Stimulated activated CD8-positive, alpha-beta memory T cell treated with anti-CD3 and anti-CD28 coated beads, Interleukin-4, amount 100 ng/mL, for 4 hours (primary cell): ENCODE results near the gene IL17RE.
"Not testable (repeated sequence)": the region's sequence is repeated elsewhere in the genome, so short reads cannot be mapped to it uniquely, and the experiment has no call there.

ENCODE experiments used
- DNase-seq, 2 donors: peaks; one replicate each; pipeline ENCODE4 v3.0.0-alpha.2; 2020; ENCODE audit warnings: low read depth in 2 of 2, low spot score in 1 of 2

IL17RE gene

DNA sequence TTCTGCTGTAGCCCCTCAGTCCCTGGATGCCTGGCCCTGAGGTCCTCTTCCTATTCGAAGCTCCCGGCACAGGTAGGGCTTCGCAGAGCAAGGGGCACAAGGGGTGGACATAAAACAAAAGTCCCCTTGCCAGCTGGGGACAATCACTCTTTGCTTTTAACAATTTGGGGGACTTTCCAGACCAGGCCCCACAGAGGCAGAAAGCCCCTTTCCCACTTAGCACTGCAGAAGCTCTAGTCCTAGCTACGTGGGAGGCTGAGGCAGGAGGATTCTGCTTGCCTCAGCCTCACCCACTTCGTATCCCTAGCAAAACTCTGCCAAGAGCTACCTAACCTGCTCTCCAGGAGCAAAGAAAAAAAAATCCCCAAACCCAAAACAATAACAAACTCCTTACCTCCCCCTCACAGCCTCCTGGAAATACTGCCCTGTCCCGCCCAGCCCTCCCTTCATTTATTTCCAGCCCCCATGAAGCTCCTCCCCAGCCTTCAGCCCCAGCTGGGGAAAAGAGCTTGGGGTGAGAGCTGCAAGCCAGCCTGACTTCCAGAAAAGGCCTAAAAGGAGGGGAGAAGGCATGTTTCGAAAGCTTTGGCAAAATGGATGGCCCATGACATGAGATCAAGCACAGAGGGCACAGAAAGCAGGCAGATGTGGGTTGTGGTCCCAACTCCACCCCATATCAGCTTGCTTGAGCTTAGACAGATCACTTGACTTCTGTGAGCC lies 22.7 kb upstream of the IL17RE start, which contains the start of gene CIDEC:
CIDEC (minus strand) TSS at position 424 of the 720 bp plus-strand sequence. CDS start 1,767 bp downstream, outside the sequence.
- no peak for DNase-seq

DNA sequence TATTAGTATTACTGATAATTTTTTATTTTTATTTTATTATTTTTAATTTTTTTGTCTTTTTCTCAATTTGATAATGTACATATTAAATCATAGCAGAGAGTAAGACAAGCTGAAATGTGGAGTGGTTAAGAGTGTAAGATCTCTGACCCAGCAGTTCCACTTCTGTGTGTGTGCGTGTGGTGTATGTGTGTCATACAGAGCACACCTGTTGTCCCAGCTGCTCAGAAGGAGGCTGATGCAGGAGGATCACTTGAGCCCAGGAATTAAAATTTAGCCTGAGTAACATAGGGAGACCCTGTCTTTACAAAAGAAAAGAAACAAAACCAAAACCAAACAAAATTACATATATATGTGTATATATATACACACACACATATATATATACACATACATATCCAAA lies 21.2 kb upstream of the IL17RE start:
- no peak for DNase-seq

DNA sequence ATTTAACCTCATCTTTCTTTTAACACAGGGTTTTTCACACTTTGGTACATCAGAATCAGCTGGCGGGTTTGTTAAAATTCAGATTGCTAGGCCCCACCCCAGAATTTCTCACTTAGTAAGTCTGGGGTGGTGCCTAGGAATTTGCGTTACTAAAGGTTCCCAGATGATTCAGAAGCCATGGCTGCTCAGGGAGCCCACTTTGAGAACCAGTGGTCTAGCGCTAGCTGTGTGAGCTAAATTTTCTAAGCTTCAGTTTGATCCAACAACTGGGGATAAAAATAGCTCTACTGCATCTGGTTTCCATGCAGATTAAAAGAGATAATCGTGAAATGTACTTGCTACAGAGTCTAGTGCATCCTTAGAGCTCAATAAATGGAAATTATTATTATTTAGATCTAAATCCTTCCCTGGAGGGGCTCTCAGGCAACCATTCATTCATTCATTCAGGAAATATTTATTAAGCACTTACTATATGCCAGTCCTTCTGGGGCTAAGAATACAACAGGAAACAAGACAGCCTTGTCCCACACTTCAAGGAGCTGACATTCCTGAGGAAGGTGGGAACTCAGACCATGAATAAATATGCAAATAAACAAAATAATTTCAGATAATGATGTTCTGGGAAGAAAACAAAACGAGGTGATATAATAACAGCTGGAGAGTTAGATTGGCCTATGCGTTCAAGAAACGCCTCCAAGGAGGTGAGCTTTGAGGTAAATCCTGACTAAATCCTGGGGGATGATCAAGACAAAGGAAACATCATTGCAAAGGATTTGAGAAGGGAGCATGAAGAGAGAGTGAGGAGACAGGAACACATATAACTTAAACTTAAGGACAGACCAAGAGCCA lies 18.7 kb upstream of the IL17RE start:
- DNase-seq, result no peak

DNA sequence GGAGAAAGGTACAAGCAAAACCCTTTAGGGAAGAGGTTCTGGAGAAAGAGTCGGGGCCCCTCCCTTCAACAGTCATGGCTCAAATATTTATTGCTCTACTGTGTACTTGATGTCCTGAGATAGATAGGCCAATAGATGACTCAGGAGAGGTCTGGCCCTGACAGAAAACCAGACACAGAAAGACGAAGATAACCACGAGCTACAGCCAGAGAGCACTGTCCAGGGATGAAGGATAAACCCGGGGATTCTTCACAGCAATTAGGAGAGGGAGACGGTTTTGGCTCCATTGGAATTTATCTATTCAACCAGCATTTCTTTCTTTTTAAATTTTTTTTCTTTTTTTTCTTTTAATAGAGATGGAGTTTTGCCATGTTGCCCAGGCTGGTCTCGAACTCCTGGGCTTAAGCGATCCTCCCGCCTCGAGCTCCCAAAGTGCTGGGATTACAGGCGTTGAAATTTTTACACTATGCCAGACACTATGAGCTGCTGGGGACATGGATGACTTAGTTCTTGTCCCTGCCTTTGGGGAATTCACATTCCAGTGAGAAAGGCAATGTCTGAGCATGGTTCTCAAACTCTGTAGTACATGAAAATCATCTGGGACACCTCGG lies 18.0 kb upstream of the IL17RE start:
- no peak for DNase-seq

DNA sequence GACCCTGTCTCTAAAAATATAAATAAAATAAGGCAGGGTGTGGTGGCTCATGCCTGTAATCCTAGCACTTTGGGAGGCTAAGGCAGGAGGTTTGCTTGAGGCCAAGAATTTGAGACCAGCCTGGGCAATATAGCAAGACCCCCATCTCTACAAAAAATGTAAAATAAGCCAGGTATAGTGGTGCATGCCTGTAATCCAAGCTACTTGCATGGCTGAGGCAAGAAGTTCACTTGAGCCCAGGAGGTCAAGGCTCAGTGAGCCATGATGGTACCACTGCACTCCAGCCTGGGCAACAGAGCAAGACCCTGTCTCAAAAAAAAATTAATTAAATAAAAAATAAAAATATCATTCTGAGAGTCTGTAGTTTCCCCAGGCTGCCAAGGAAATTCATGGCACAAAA lies 16.3 kb upstream of the IL17RE start:
- no peak for DNase-seq

DNA sequence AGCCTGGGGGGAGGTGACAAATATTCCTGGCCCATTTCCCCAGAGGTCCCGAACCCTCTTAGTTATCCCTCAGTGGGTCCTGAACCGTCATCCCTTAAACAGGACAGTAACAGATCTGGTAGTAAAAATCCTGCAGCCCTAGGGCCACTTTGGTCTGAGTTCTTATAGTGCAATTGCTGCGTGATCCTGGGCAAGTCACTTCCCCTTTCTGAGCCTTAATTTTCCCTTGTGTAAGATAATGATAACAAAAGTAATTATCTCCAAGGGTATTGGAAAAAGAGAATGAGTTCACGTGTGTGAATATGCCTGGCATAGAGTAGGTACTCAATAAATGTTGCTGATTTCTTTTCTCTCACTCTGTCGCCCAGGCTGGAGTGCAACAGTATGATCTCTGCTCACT lies 15.2 kb upstream of the IL17RE start:
- DNase-seq, result no peak

DNA sequence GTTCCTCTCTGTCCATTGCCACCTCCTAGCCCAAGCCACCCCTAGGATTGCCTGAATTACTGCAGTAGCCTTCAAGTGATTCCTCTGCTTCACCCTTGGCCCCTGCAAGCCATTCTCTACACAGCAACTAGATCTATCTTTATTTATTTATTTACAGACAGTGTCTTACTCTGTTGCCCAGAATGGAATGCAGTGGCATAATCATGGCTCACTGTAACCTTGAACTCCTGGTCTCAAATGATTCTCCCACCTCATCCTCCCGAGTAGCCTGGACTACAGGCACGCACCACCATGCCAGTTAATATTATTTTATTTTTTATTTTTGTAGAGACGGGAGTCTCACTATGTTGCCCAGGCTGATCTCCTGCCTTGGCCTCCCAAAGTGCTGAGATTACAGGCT lies 14.1 kb upstream of the IL17RE start:
- no peak for DNase-seq

DNA sequence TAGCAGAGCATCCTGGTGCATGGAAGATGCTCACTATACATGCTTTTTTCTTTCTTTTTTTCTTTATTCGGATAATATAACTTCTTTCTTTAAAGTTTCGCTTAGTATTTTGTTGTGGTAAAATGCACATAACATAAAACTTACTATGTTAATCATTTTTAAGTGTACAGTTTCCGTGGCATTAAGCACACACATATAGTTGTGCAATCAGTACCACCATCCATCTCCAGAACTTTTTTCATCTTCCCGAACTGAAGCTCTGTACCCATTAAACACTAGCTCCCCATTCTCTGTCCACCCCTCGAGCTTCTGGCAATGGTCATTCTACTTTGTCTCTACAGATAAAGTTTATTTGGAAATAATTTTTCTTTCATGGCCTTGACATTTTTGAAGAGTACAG lies 13.2 kb upstream of the IL17RE start:
- DNase-seq, result no peak

DNA sequence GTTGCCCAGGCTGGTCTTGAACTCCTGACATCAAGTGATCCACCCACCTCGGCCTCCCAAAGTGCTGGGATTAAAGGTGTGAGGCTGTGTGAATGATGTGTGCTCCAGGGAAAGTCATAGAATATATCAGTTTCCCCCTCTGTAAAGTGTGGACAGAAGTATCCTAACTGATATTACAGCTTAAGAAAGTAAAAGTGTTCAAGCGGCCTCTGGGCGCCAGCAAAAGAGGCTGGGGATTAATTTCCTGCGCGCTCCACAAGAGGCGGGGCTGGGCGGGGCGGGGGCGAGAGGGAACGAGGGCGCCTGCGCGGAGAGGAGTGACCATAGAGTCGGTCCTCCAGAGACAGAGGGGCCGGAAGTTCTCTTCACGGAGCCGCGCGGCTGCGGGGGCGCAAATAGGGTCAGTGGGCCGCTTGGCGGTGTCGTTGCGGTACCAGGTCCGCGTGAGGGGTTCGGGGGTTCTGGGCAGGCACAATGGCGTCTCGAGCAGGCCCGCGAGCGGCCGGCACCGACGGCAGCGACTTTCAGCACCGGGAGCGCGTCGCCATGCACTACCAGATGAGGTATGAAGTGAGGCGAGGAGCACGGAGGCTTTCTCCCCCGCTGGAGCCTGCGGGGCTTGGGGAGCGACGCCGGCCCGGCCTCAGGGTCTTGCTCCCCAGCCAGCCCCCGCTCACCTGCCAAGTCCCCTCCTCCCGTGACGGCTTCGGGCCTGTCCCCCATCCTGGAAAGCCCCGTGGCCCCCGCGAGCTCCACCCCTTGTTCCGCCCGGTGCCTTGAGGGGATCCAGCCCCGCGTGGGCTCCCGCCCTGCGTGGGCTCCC lies 12.2 kb upstream of the IL17RE start, which contains the start of gene JAGN1:
JAGN1 (plus strand) TSS at position 362 of the 823 bp plus-strand sequence; CDS start at position 475, 113 bp downstream.
- DNase-seq, result peak; percentile 87 to 89

DNA sequence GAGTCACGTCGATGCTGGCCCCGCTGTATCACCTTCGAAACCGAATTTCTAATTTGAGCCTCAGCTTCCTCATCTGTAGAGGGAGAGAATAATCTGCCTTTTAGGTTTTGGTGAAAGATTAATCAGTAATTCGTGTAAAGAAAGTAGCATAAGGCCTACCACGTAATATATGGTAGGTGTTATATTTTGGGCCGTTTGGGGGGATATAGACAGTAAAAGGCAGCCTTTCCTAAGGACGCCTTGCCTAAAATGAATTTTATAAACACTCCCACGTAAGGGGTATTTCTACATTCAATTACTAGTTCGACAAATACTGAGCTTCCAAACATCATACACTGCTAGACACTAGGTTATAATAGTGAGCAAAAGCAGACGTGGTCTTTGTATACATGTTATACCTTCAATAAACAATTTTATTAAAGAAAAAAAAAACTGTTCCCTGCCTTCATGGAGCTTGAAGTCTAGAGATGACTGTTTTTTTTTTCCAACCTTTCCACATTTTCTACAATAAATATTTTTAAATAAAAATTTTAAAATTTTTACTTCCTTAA lies 11.5 kb upstream of the IL17RE start:
- no peak for DNase-seq

DNA sequence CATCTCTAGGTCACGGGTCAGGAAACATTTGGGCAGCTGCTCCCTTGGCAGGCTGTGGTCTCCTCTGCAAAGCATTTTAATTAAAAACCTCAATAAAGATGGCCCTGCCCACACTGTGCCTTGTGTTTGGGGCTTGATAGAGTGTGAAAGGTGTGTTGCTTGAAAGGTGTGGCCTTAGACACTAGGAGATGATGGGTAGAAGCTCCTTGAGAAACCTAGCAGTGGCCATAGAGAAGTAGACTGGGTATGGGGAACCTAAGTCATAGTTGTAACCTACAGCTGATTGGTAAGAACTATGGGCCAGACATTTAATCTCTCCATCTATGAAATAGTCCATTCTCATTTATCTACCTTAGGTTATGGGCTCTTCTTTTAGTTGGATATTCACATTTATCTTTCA lies 8.9 kb upstream of the IL17RE start:
- DNase-seq, result no peak

DNA sequence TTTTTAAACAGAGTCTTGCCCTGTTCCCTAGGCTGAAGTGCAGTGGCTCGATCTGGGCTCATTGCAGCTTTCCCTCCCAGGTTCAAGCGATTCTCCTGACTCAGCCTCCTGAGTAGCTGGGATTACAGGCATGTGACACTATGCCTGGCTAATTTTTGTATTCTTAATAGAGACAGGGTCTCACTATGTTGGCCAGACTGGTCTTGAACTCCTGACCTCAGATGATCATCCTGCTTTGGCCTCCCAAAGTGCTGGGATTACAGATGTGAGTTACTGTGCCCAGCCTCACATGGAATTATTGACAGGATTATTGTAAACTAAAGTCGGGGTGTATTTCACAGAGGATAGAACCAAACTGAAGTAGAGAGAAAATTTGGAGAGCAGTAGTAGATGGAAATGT lies 6.9 kb upstream of the IL17RE start:
- not testable (repeated sequence) for DNase-seq

DNA sequence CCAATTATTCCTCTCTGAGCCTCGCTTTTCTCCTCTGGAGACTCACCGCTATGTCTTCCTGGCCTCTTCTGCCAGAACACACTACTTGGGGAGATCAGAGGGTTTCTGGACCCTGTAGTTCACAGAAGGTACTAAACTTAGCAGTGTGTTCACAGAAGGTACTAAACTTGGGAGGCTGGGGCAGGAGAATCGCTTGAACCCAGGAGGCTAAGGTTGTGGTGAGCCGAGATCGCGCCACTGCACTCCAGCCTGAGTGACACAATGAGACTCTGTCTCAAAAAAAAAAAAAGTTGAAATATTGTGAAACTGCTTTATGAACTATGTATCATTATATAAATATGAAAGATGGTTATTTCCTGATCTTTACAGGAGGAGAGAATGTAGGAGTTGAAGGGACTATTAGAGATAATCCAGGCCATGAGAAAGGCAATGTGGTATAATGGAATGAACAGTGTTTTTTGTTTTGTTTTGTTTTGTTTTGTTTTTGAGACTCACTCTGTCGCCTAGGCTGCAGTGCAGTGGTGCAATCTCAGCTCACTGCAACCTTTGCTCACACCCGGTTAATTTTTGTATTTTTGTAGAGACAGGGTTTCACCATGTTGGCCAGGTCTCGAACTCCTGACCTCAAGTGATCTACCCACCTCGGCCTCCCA lies 5.8 kb upstream of the IL17RE start:
- not testable (repeated sequence) for DNase-seq

DNA sequence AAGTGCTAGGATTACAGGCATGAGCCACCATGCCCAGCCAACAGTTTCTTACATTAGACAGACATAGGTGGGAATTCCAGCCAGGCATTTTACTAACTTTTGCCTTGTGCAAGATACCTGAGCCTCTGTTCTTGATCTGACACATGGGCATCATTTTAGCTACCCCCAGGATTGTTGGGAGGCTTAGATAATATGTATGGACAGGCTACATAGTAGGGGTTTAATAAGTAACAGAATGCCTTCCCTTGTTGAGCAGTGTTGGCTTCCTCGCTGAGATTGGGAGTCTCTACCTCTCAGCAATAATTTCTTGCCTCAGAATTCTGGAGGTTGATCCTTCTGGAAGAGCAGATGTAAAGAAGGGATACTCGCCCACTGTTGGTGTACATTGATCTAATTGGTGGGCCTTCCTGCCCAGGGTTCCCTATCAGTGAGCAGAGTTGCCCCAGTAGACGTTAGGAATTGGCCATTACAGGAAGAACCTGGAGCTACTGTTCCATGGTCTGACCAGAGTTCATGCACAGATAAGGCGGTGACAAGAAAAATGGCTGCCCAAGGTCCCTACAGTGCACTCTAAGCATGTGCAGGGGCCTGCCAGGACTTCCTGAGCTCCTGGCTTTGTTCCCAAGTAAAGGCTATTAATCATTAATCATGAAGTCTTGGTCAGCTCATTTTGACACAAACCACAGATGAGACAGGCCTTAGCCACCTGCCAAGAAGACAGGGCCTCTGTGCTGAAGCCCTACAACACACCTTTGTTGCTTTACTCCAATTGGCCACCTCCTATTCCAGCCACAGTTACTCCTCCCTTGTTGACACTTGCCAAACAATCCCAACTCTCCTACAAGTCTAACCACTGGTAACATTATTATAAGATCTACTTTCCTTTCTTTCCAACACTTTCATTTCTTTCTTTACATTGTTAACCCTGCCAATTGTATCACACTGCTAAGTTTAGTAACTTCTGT lies 5.0 kb upstream of the IL17RE start:
- no peak for DNase-seq

DNA sequence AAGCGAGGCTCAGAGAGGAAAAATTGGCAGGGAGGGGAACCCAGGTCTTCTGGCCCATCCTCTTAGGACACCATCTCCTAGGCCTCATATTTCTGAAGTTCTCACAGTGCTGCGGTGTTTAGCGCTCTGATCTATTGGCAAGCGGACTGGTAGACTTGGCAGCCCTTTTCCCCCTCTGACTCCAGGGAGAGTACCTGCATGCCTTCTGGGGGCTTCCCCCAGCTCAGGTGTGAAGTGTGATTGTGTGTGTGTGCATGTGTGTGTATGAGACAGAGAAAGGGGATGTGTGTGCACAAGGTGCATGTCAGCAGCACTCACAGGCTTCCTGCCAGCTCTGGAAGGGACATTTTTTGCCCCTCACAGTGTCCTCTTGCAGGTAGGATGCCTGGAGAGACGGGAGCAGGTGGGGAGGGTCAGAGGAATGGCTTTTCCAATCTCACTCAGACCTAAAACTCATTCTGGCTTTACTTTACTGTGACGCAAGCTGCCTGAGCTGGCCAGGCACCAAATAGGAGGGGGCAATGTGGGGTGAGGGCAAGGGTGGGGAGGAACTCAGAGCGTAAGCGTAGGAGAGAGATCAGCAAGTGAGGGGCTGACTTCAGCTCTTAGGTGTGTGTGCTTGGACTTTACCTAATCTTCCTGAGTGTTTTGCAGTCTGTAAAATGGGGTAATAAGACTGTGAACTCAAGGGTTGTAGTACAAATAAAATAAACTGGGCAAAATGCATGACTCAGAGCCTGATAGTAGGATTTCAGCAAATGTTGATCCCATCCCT lies 4.0 kb upstream of the IL17RE start:
- no peak for DNase-seq

DNA sequence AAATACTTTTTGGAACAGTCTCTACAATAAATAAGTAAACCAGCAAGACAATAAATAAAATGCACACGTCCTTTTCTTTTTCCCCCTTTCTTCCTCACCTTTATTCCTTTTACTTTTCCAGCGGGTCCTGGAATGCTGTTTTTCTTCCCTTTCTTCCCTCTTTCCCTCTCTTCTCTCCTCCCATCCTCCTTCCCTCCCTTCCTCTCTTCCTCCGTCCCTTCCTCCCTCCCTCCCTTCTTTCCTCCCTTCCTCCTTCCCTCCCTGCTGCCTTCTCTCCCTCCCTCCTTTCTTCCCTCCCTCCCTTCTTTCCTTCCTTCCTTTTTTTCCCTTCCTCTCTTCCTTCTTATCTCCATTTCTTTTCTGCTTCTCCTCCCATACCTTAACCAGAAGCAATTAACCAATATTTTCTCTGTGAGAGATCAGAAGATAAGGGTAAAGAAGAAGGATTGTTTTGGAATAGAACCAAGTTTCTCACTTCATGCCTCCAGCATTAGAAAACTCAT lies 3.3 kb upstream of the IL17RE start:
- no peak for DNase-seq

DNA sequence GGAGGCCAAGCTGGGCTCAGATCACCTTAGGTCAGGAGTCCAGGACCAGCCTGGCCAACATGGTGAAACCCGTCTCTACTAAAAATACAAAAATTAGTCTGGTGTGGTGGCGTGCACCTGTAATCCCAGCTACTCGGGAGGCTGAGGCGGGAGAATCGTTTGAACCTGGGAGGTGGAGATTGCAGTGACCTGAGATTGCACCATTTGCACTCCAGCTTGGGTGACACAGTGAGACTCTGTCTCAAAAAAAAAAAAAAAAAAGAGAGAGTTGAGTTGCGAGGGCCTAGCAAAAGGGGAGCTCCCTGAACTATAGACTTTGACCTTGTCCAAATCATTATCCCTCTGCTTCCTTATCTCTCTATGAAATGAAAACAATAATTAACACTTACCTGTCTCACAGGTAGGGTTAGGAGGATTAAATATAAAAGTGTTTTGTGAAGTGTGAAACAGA lies 1.7 kb upstream of the IL17RE start:
- DNase-seq, result not testable (repeated sequence)

DNA sequence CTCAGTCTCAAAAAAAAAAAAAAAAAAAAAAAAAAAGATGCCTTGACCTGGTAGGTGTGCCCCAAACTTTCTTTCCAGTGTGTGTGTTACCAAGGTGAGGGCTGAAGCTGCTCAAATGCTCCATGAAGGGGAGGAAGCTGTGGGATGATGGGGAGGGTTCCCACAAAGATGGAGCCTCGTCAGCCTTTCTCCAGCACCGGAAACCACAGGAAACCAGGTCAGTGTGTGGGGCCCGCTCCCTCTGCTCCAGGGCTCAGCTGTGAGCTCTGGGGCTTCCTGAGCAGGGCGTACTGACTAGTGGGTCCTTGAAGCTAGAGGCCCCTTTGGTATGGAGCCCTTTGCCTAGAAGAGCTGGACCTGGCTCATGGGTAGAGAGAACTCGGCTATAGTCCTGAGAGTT lies 681 bp upstream of the IL17RE start:
- no peak for DNase-seq
